Measurements from ENCODE around the gene GAB2. TPM values are rescaled to one million over a fixed set of nuclear protein-coding genes. Genes with fewer than 3 reads are reported as not detected.

GAB2 gene
- total RNA-seq, 2 experiments from 2014 or later: 1.2 to 1.3 TPM

- POLR2A ChIA-PET: no interaction called here
- CTCF ChIA-PET (ENCODE audit: unreplicated experiment): no interaction called here
- H3K9me3 ChIP-seq (ENCODE audit: low read length): no peaks in the 10 kb centered on the region
- TF ChIP-seq, protein P1, sequence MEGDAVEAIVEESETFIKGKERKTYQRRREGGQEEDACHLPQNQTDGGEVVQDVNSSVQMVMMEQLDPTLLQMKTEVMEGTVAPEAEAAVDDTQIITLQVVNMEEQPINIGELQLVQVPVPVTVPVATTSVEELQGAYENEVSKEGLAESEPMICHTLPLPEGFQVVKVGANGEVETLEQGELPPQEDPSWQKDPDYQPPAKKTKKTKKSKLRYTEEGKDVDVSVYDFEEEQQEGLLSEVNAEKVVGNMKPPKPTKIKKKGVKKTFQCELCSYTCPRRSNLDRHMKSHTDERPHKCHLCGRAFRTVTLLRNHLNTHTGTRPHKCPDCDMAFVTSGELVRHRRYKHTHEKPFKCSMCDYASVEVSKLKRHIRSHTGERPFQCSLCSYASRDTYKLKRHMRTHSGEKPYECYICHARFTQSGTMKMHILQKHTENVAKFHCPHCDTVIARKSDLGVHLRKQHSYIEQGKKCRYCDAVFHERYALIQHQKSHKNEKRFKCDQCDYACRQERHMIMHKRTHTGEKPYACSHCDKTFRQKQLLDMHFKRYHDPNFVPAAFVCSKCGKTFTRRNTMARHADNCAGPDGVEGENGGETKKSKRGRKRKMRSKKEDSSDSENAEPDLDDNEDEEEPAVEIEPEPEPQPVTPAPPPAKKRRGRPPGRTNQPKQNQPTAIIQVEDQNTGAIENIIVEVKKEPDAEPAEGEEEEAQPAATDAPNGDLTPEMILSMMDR (conservative IDR thresholded peaks at IDR 0.05; ENCODE audit: low read length): no peak
- TF ChIP-seq EZH2phosphoT487 (IDR thresholded peaks at IDR 0.05; ENCODE audit: borderline replicate concordance, low read depth, low read length): no peak
- H3K9me2 ChIP-seq (ENCODE audit: insufficient read depth, low read length): no peaks in the 10 kb centered on the region
- H3K4me3 ChIP-seq (ENCODE audit: low read depth, low read length, poor library complexity, severe bottlenecking): no peak overlapping the region
- DNase-seq (ENCODE audit: low spot score): no peak
- BruUV-seq (replicated peaks): no TSS peak
- H3K79me2 ChIP-seq (ENCODE audit: insufficient read depth, low read depth, low read length): no peaks in the 10 kb centered on the region
- intact Hi-C loops (cut with micrococcal nuclease; ENCODE audit: unreplicated experiment): no loop called here
- no peaks in the 10 kb centered on the region for H4K20me1 ChIP-seq (ENCODE audit: insufficient read depth, low read length)
- no peak overlapping the region for H3K4me2 ChIP-seq (ENCODE audit: low read length)
- H3K36me3 ChIP-seq (ENCODE audit: insufficient read depth, low read length): peaks cover 19% of the 10 kb centered on the region
- H3K4me1 ChIP-seq (ENCODE audit: insufficient read depth, low read length, poor library complexity, severe bottlenecking): no peaks in the 10 kb centered on the region
- H2AFZ ChIP-seq (ENCODE audit: low read length): no peak overlapping the region
- H3K27ac ChIP-seq (ENCODE audit: low read depth, low read length, poor library complexity, severe bottlenecking): no peak overlapping the region
These were observed 28.6 kb upstream of the GAB2 start for GRCh38 chr11:78446210-78446609.

GRCh38 chr11:78444726-78445125 is 27.1 kb upstream of the GAB2 start:
- no peak overlapping the region for H3K4me3 ChIP-seq (ENCODE audit: low read depth, low read length, poor library complexity, severe bottlenecking)
- CTCF ChIA-PET (ENCODE audit: unreplicated experiment): no interaction called here
- intact Hi-C loops (cut with micrococcal nuclease; ENCODE audit: unreplicated experiment): no loop called here
- H3K36me3 ChIP-seq (ENCODE audit: insufficient read depth, low read length): peaks cover 23% of the 10 kb centered on the region
- H2AFZ ChIP-seq (ENCODE audit: low read length): no peak overlapping the region
- DNase-seq (ENCODE audit: low spot score): no peak
- BruUV-seq (replicated peaks): no TSS peak
- H3K9me2 ChIP-seq (ENCODE audit: insufficient read depth, low read length): no peaks in the 10 kb centered on the region
- H3K79me2 ChIP-seq (ENCODE audit: insufficient read depth, low read depth, low read length): no peaks in the 10 kb centered on the region
- H4K20me1 ChIP-seq (ENCODE audit: insufficient read depth, low read length): no peaks in the 10 kb centered on the region
- no peak overlapping the region for H3K27ac ChIP-seq (ENCODE audit: low read depth, low read length, poor library complexity, severe bottlenecking)
- H3K4me1 ChIP-seq (ENCODE audit: insufficient read depth, low read length, poor library complexity, severe bottlenecking): no peaks in the 10 kb centered on the region
- TF ChIP-seq, protein P1 (conservative IDR thresholded peaks at IDR 0.05; ENCODE audit: low read length): no peak
- no peak for TF ChIP-seq EZH2phosphoT487 (IDR thresholded peaks at IDR 0.05; ENCODE audit: borderline replicate concordance, low read depth, low read length)
- POLR2A ChIA-PET: no interaction called here
- H3K9me3 ChIP-seq (ENCODE audit: low read length): no peaks in the 10 kb centered on the region
- no peak overlapping the region for H3K4me2 ChIP-seq (ENCODE audit: low read length)

GRCh38 chr11:78441956-78442355 is 24.3 kb upstream of the GAB2 start:
- Histone ChIP-seq H3K79me2 (ENCODE audit: insufficient read depth, low read depth, low read length) (no peaks in the 10 kb centered on the region), H2AFZ (ENCODE audit: low read length) (no peak overlapping the region), H3K4me2 (ENCODE audit: low read length) (no peak overlapping the region), H4K20me1 (ENCODE audit: insufficient read depth, low read length) (no peaks in the 10 kb centered on the region), H3K9me2 (ENCODE audit: insufficient read depth, low read length) (no peaks in the 10 kb centered on the region), H3K4me3 (ENCODE audit: low read depth, low read length, poor library complexity, severe bottlenecking) (no peak overlapping the region), H3K4me1 (ENCODE audit: insufficient read depth, low read length, poor library complexity, severe bottlenecking) (peaks cover 18% of the 10 kb centered on the region), H3K27ac (ENCODE audit: low read depth, low read length, poor library complexity, severe bottlenecking) (no peak overlapping the region), H3K9me3 (ENCODE audit: low read length) (no peaks in the 10 kb centered on the region), H3K36me3 (ENCODE audit: insufficient read depth, low read length) (peaks cover 29% of the 10 kb centered on the region)
- intact Hi-C loops (cut with micrococcal nuclease; ENCODE audit: unreplicated experiment): no loop called here
- BruUV-seq (replicated peaks): no TSS peak
- TF ChIP-seq EZH2phosphoT487 (IDR thresholded peaks at IDR 0.05; ENCODE audit: borderline replicate concordance, low read depth, low read length): no peak
- TF ChIP-seq, protein P1 (conservative IDR thresholded peaks at IDR 0.05; ENCODE audit: low read length): no peak
- no peak for DNase-seq (ENCODE audit: low spot score)
- CTCF ChIA-PET (ENCODE audit: unreplicated experiment): no interaction called here
- POLR2A ChIA-PET: no interaction called here
